Left lung (tissue), 10 donors: Measurements from ENCODE around the gene FAM13A. TPM values are rescaled to one million over a fixed set of nuclear protein-coding genes. Genes with fewer than 3 reads are reported as not detected.

ENCODE experiments used
- ATAC-seq: fragments of 200-7000 bp; cut with Tn5 transposase; one replicate; pipeline ENCODE4 v1.9.1; 2020; ENCODE audit warnings: moderate library complexity
- DNase-seq, 4 donors: peaks; one replicate each; pipeline ENCODE4 v3.0.0-alpha.2; 2013 to 2020
- H3K27ac ChIP-seq, 2 donors: fragments of 200-600 bp; sonication (generic) in 1 of 2; one replicate each; pipeline versions ENCODE4 v1.5.0 to v1.8.0; 2020 to 2021
- H3K27me3 ChIP-seq, 2 donors: fragments of 200-600 bp; sonication (generic) in 1 of 2; one replicate each; pipeline versions ENCODE4 v1.5.0 to v1.8.0; 2020 to 2021
- H3K36me3 ChIP-seq, 2 donors: fragments of 200-600 bp; sonication (generic) in 1 of 2; one replicate each; pipeline versions ENCODE4 v1.5.0 to v1.8.0; 2020 to 2021
- H3K4me1 ChIP-seq, 2 donors: fragments of 200-600 bp; one replicate each; pipeline ENCODE4 v1.8.0; 2021
- H3K4me3 ChIP-seq, 2 donors: fragments of 200-600 bp; sonication (generic) in 1 of 2; one replicate each; pipeline versions ENCODE4 v1.5.0 to v1.8.0; 2020 to 2021; ENCODE audit warnings: mild to moderate bottlenecking in 1 of 2
- H3K9me3 ChIP-seq, 2 donors: fragments of 200-600 bp; sonication (generic) in 1 of 2; one replicate each; pipeline versions ENCODE4 v1.5.0 to v1.8.0; 2020 to 2021
- intact Hi-C, 2 donors: fragments of 100-400 bp; cut with DNase I; formaldehyde crosslinking; loops; one replicate each; pipeline versions ENCODE4 v1.11.2 to v1.14.2; 2022
- polyA plus RNA-seq, 6 donors: library from polyadenylated mRNA; unstranded; fragments of 120-200 nt; gene quantifications; one replicate each; pipeline ENCODE4 v1.2.1, GENCODE V29; 2013; ENCODE audit not compliant: insufficient read length in 6 of 6
- total RNA-seq, 2 donors: library from RNA; stranded (reverse); fragmentation: NEBNext Ultra II Directional; extraction: Animal tissue kit (Norgen Biotek cat#: 25700); gene quantifications; one replicate each; pipeline ENCODE4 v1.2.1, GENCODE V29; 2021
- TF ChIP-seq, protein P1 (sequence below), 2 donors: fragments of 200-600 bp; sonication (generic) in 1 of 2; IDR thresholded peaks; one replicate each; pipeline versions ENCODE4 v1.5.0 to v1.8.0; 2021; ENCODE audit warnings: antibody characterized with exemption in 2 of 2
- donor health status: DM: no; HTN: yes; CAD: no.
- donor health status: DM: no; HTN: no; CAD: no.

FAM13A gene
- total and polyA plus RNA-seq, 8 donors, result 22.2 to 69.5 (median 52.2) TPM

DNA sequence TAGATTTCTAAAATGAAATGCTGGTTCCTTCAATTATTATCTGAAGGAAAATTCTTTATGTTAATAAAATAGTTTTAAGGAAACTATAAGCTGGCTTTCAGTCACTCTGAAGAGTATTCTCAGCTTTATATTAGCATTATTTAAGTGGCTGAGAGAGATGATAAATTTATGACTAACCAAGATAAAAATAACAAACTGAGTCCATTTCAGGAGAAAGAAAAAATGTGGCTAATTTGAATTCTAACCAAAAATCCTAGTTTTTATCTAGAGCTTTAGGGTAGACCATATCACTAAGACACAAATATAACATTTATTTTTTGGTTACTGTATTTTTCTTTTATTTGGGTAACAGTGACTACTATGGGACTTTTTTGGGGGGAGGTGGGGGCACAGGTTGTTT, 299.9 kb downstream of the FAM13A start:
- Histone ChIP-seq H3K27ac (no peak overlapping the region), H3K4me3 (no peak overlapping the region), H3K9me3 (no peaks in the 10 kb centered on the region), H3K27me3 (no peaks in the 10 kb centered on the region), H3K36me3 (peaks cover 0 to 21% of the 10 kb centered on the region in 2 donors), H3K4me1 (peaks cover 0 to 7% of the 10 kb centered on the region in 2 donors)
- intact Hi-C loops, result no loop called here
- TF ChIP-seq, protein P1, sequence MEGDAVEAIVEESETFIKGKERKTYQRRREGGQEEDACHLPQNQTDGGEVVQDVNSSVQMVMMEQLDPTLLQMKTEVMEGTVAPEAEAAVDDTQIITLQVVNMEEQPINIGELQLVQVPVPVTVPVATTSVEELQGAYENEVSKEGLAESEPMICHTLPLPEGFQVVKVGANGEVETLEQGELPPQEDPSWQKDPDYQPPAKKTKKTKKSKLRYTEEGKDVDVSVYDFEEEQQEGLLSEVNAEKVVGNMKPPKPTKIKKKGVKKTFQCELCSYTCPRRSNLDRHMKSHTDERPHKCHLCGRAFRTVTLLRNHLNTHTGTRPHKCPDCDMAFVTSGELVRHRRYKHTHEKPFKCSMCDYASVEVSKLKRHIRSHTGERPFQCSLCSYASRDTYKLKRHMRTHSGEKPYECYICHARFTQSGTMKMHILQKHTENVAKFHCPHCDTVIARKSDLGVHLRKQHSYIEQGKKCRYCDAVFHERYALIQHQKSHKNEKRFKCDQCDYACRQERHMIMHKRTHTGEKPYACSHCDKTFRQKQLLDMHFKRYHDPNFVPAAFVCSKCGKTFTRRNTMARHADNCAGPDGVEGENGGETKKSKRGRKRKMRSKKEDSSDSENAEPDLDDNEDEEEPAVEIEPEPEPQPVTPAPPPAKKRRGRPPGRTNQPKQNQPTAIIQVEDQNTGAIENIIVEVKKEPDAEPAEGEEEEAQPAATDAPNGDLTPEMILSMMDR (IDR thresholded peaks at IDR 0.05), result no peak
- DNase-seq (no peak), ATAC-seq (no peak)

DNA sequence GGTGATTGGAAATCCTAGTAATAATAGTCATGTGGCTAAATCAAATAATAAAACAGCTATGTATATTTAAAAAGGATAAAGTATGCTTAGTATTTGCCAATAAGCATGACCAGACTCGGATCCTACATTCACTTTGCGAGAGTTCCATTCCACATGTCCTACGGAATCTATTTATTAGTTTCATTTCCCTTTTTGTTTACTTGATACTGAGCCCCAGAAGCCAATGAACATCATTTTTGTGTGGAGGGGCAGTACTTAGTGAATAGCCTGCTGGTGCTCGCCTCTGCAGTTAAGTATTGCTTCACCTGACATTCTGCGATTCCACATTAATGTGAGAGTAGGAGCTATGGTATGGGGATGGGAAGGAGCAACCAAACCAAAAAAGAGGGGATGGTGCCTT, 300.8 kb downstream of the FAM13A start:
- Histone ChIP-seq H3K27ac (no peak overlapping the region), H3K4me1 (peaks cover 0 to 7% of the 10 kb centered on the region in 2 donors), H3K27me3 (no peaks in the 10 kb centered on the region), H3K9me3 (no peaks in the 10 kb centered on the region), H3K4me3 (no peak overlapping the region), H3K36me3 (peaks cover 0 to 23% of the 10 kb centered on the region in 2 donors)
- intact Hi-C loops, result no loop called here
- ATAC-seq, result no peak
- no peak for DNase-seq
- TF ChIP-seq, protein P1 (IDR thresholded peaks at IDR 0.05), result no peak

DNA sequence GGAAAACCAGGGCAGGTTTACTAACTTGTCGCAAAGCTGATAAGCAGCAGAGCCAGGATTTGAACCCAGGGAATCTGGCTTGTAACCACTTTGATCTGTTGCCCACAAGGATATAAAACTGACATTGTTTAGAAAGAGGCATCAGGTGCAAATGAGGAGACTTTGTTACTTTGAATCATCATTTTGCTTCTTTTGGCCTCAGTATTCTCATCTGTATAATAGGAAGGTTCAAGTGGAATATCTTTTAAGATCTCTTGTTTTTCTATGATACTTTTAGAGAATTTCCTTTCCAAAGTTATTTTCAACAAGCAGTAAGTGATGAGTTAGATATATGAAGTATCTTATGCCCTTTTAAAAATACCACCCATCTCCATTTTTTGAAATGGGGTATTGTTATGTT, 301.5 kb downstream of the FAM13A start:
- H3K4me3 ChIP-seq, result no peak overlapping the region
- H3K27ac ChIP-seq, result no peak overlapping the region
- peaks cover 0 to 7% of the 10 kb centered on the region in 2 donors for H3K4me1 ChIP-seq
- DNase-seq, result no peak
- H3K9me3 ChIP-seq, result no peaks in the 10 kb centered on the region
- TF ChIP-seq, protein P1 (IDR thresholded peaks at IDR 0.05), result no peak
- peaks cover 0 to 30% of the 10 kb centered on the region in 2 donors for H3K36me3 ChIP-seq
- H3K27me3 ChIP-seq, result no peaks in the 10 kb centered on the region
- ATAC-seq, result no peak
- intact Hi-C loops, result no loop called here

DNA sequence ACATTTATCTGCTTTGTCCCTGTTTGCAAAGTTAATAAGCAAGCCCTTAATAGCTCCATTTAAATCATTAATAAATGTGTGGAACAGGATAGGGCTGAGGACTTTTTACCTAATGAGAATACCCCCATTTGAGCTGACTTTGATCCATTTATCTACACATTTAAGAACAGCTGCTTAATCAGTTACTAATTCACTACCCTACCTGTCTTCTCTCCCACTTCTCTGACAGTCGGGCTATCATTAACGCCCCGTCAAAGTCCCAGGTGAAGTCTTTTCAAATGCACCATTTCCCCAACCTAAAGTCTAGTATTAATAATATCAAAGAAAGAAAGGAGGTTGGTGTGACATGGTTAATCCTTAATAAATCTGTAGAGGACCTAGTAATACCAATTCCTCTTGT, 302.2 kb downstream of the FAM13A start:
- Histone ChIP-seq H3K27ac (no peak overlapping the region), H3K27me3 (no peaks in the 10 kb centered on the region), H3K36me3 (peaks cover 0 to 36% of the 10 kb centered on the region in 2 donors), H3K4me1 (peaks cover 0 to 7% of the 10 kb centered on the region in 2 donors), H3K4me3 (no peak overlapping the region), H3K9me3 (no peaks in the 10 kb centered on the region)
- TF ChIP-seq, protein P1 (IDR thresholded peaks at IDR 0.05), result no peak
- ATAC-seq (no peak), DNase-seq (no peak)
- intact Hi-C loops, result no loop called here

DNA sequence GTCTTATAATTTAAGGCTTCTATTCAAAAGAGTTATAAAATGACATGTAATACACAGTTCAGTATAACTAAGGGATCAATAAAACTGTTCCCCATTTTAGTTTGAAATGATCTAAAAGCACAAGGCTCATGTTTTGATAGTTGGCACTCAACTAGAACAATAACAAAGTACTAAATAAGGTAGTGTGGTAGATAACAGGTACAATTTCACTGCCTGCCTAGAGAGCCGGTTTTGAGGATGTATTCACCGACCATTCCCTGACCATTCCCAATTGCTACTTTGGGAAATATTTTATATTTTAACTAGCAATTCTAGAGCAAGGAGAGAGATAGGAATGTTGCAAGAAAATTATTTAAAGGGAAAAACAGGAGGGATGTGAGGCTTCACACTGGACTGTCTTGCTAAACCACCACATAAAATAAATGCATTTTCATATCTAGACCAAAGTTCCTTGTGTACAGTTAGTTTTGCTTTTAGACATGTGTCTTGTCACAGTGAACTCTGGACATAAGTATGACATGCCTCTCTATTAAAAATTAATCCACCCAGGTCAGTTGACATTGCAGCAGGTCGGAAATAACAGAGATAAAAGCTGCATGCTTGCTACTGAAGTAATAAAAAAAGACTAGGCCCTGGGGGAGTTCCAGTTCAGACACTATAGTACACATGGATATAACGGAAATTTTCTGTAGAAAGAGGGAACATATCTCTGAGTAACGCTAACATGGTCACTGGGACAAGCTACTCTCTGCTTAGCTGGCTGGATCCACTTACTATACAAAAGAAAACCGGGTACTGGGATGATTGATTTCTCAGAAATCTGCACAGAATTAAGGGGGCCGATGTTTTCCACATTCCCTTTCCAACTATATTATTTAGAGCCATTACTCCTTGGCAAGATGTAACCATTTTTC, 303.1 kb downstream of the FAM13A start:
- intact Hi-C loops, result no loop called here
- H3K9me3 ChIP-seq, result no peaks in the 10 kb centered on the region
- H3K36me3 ChIP-seq, result peaks cover 0 to 44% of the 10 kb centered on the region in 2 donors
- H3K27me3 ChIP-seq, result no peaks in the 10 kb centered on the region
- ATAC-seq (no peak), DNase-seq (no peak)
- peaks cover 0 to 3% of the 10 kb centered on the region in 2 donors for H3K4me1 ChIP-seq
- H3K27ac ChIP-seq, result no peak overlapping the region
- TF ChIP-seq, protein P1 (IDR thresholded peaks at IDR 0.05), result no peak
- no peak overlapping the region for H3K4me3 ChIP-seq
